HepG2 (cell line): ENCODE measurements around the gene THRB. TPM values are rescaled to one million over a fixed set of nuclear protein-coding genes. Genes with fewer than 3 reads are reported as not detected.

Source experiments
- BCL6 ChIP-seq: IDR thresholded peaks from 2 replicates; pipeline ENCODE4 v1.6.1; 2016; ENCODE audit warnings: missing genetic modification reagents, missing compliant biosample characterization
- CEBPB ChIP-seq: IDR thresholded peaks from 2 replicates; pipeline ENCODE4 v1.6.1; 2011; ENCODE audit warnings: low read depth, low read length, improper control_type of control experiment, borderline replicate concordance
- CEBPG ChIP-seq: IDR thresholded peaks from 2 replicates; pipeline ENCODE4 v1.6.1; 2016
- E2F1 ChIP-seq: sonication (generic); formaldehyde crosslinking; IDR thresholded peaks from 2 replicates; pipeline ENCODE4 v1.5.0; 2020; ENCODE audit warnings: missing genetic modification reagents
- ESRRA ChIP-seq: sonication (generic); formaldehyde crosslinking; IDR thresholded peaks from 2 replicates; pipeline ENCODE4 v1.5.1; 2020; ENCODE audit warnings: mild to moderate bottlenecking, low read depth, missing genetic modification reagents
- FOXO1 ChIP-seq: sonication (generic); formaldehyde crosslinking; IDR thresholded peaks from 2 replicates; pipeline ENCODE4 v1.4.0; 2020; ENCODE audit warnings: missing genetic modification reagents
- FOXP1 ChIP-seq, 2 experiments: fragments of 450-650 bp in 1 of 2; IDR thresholded peaks; 2 replicates each; pipeline ENCODE4 v1.6.1; 2017 to 2018; ENCODE audit warnings: antibody characterized with exemption in 1 of 2
- HNF4A ChIP-seq: sonication (generic); formaldehyde crosslinking; IDR thresholded peaks from 2 replicates; pipeline ENCODE4 v1.4.0; 2020; ENCODE audit warnings: missing genetic modification reagents
- IKZF5 ChIP-seq: IDR thresholded peaks from 2 replicates; pipeline ENCODE4 v1.6.1; 2018; ENCODE audit warnings: missing genetic modification reagents, mild to moderate bottlenecking, missing compliant biosample characterization
- KDM5A ChIP-seq: fragments of 200-600 bp; sonication (generic); IDR thresholded peaks from 2 replicates; pipeline ENCODE4 v1.7.0; 2018; ENCODE audit warnings: antibody characterized with exemption, mild to moderate bottlenecking, low read length, borderline replicate concordance
- KLF6 ChIP-seq: IDR thresholded peaks from 2 replicates; pipeline ENCODE4 v1.8.0; 2016; ENCODE audit warnings: missing biosample characterization, missing genetic modification reagents
- NBN ChIP-seq: fragments of 450-650 bp; conservative IDR thresholded peaks from 2 replicates; pipeline ENCODE4 v1.6.1; 2017
- NCOA2 ChIP-seq: sonication (generic); formaldehyde crosslinking; IDR thresholded peaks from 2 replicates; pipeline ENCODE4 v1.8.0; 2022; ENCODE audit warnings: inconsistent platforms
- RERE ChIP-seq: IDR thresholded peaks from 2 replicates; pipeline ENCODE4 v1.6.1; 2016; ENCODE audit warnings: low read depth, missing genetic modification reagents, missing compliant biosample characterization
- RXRB ChIP-seq: IDR thresholded peaks from 2 replicates; pipeline ENCODE4 v1.6.1; 2016; ENCODE audit warnings: borderline replicate concordance, missing genetic modification reagents, missing compliant biosample characterization
- SOX6 ChIP-seq, 2 experiments: fragments of 450-650 bp in 1 of 2; sonication (generic) in 1 of 2; formaldehyde crosslinking in 1 of 2; IDR thresholded peaks; 2 replicates each; pipeline versions ENCODE4 v1.4.0 to v1.6.1; 2017 to 2020; ENCODE audit warnings: antibody characterized with exemption in 1 of 2, mild to moderate bottlenecking in 1 of 2, missing genetic modification reagents in 1 of 2
- ZGPAT ChIP-seq: IDR thresholded peaks from 2 replicates; pipeline ENCODE4 v1.6.1; 2016; ENCODE audit warnings: mild to moderate bottlenecking
- ZKSCAN8 ChIP-seq: IDR thresholded peaks from 2 replicates; pipeline ENCODE4 v1.6.1; 2016; ENCODE audit warnings: borderline replicate concordance, missing genetic modification reagents, missing compliant biosample characterization
- ZNF331 ChIP-seq: sonication (generic); formaldehyde crosslinking; IDR thresholded peaks from 2 replicates; pipeline ENCODE4 v1.4.0; 2020; ENCODE audit warnings: missing genetic modification reagents
- ZNF564 ChIP-seq: sonication (generic); formaldehyde crosslinking; IDR thresholded peaks from 2 replicates; pipeline ENCODE4 v1.8.1; 2023; ENCODE audit warnings: mild to moderate bottlenecking, missing genetic modification reagents
- polyA plus RNA-seq, 8 experiments: library from polyadenylated mRNA; depleted of rRNA in 3 of 8; stranded (reverse) in 7 of 8; unstranded in 1 of 8; fragments of >200 nt; fragmentation: Illumina TruSeq in 4 of 8; extraction: Trizol in 4 of 8; gene quantifications; 2 replicates each; pipeline versions ENCODE4 v1.2.1 to v1.2.3, GENCODE V29; 2011 to 2016; ENCODE audit warnings: low read depth in 4 of 8, missing spikeins in 1 of 8, mixed read lengths in 1 of 8; ENCODE audit not compliant: insufficient read depth in 1 of 8
- total RNA-seq, 5 experiments: library from RNA; depleted of rRNA; stranded (reverse); fragments of >200 nt; fragmentation: Illumina TruSeq; extraction: Trizol; gene quantifications; 2 replicates each; pipeline ENCODE4 v1.2.3, GENCODE V29; 2016; ENCODE audit warnings: low read depth in 1 of 5

THRB gene
- total and polyA plus RNA-seq, 2 of the 13 experiments (the other 11 are each of a cell fraction or from before 2014, with no cell fraction given) = 4.7 to 22.7 TPM

GRCh38 chr3:24450160-24450907 is 44.3 kb downstream of the THRB start (continued):
- TF ChIP-seq RERE (CRISPR knock-in tag) (peak; percentile 44; the same call in 1 of the 2 replicates), BCL6 (peak; percentile 57; the same call in 1 of the 2 replicates), FOXP1 (IDR thresholded peaks at IDR 0.05) (no peak), FOXP1 (CRISPR knock-in tag; IDR thresholded peaks at IDR 0.05) (peak; percentile 83), ZNF564 (0 out of 2 replicates have a peak, but pooled peaks have one; percentile 34), KLF6 (CRISPR knock-in tag) (no peak), ZKSCAN8 (CRISPR knock-in tag) (peak; percentile 41; the same call in 1 of the 2 replicates), ZNF331 (CRISPR knock-in tag) (peak; percentile 87), FOXO1 (CRISPR knock-in tag) (peak; percentile 74), CEBPB (peak; percentile 97), ESRRA (peak; percentile 48; the same call in 1 of the 2 replicates), NCOA2 (peak; percentile 94), SOX6 (IDR thresholded peaks at IDR 0.05) (no peak), SOX6 (CRISPR knock-in tag; IDR thresholded peaks at IDR 0.05) (peak; percentile 80), HNF4A (CRISPR knock-in tag) (peak; percentile 92), ZGPAT (CRISPR knock-in tag) (no peak; the same call in 1 of the 2 replicates), KDM5A (no peak), E2F1 (CRISPR knock-in tag) (0 out of 2 replicates have a peak, but pooled peaks have one; percentile 27), RXRB (CRISPR knock-in tag) (peak; percentile 94), NBN (no peak), IKZF5 (peak; percentile 34; the same call in 1 of the 2 replicates), CEBPG (CRISPR knock-in tag) (peak; percentile 96)
